Natural killer cell treated with Interleukin-12 subunit alpha and Interleukin-12 subunit beta and Interleukin-15 and Interleukin-18, amount 100 ng/mL, for 72 hours (primary cell): ENCODE measurements around the gene MTFP1. TPM values are rescaled to one million over a fixed set of nuclear protein-coding genes. Genes with fewer than 3 reads are reported as not detected.

ENCODE experiments used
- ATAC-seq, 2 donors: fragments of 150-1000 bp; cut with Tn5 transposase in 1 of 2; sonication (Bioruptor Pico), chemical (Tn5 transposase) in 1 of 2; 2 replicates each; pipeline ENCODE4 v1.10.0; 2021
- DNase-seq: peaks from one replicate; pipeline ENCODE4 v3.0.0; 2022; ENCODE audit warnings: low spot score
- H3K27ac Mint-ChIP-seq, 2 donors: 1 replicate in 1 of 2; 2 replicates in 1 of 2; pipeline ENCODE4 v1.8.0; 2022; ENCODE audit warnings: mixed read lengths in 2 of 2, mild to moderate bottlenecking in 1 of 2, moderate library complexity in 1 of 2
- H3K27me3 Mint-ChIP-seq, 2 donors: 1 replicate in 1 of 2; 2 replicates in 1 of 2; pipeline ENCODE4 v1.8.0; 2022; ENCODE audit warnings: mixed read lengths in 2 of 2
- H3K36me3 Mint-ChIP-seq: one replicate; pipeline ENCODE4 v1.8.0; 2022; ENCODE audit warnings: mixed read lengths
- H3K4me1 Mint-ChIP-seq, 2 donors: 1 replicate in 1 of 2; 2 replicates in 1 of 2; pipeline ENCODE4 v1.8.0; 2022; ENCODE audit warnings: low read depth in 2 of 2, mixed read lengths in 2 of 2, mild to moderate bottlenecking in 1 of 2
- H3K4me3 Mint-ChIP-seq: one replicate; pipeline ENCODE4 v1.8.0; 2022; ENCODE audit warnings: mixed read lengths
- H3K9me3 Mint-ChIP-seq: 2 replicates; pipeline ENCODE4 v1.8.0; 2022; ENCODE audit warnings: mixed read lengths
- total RNA-seq, 2 donors: library from RNA; stranded (reverse); gene quantifications; one replicate each; pipeline ENCODE4 v1.2.3, GENCODE V29; 2022

The MTFP1 gene
- total RNA-seq, 2 donors from 2014 or later = 58.7 to 67.4 TPM

GRCh38 chr22:30424534-30425326, 838 bp upstream of the MTFP1 start:
- H3K27me3 Mint-ChIP-seq = no peaks in the 10 kb centered on the region
- peaks cover 45 to 48% of the 10 kb centered on the region in 2 donors for H3K4me1 Mint-ChIP-seq
- ATAC-seq = no peak
- no peak for DNase-seq
- H3K4me3 Mint-ChIP-seq = peak overlapping the region; percentile 98
- H3K36me3 Mint-ChIP-seq = no peaks in the 10 kb centered on the region
- peak overlapping the region; percentile 95 to 98 for H3K27ac Mint-ChIP-seq
- no peaks in the 10 kb centered on the region for H3K9me3 Mint-ChIP-seq

GRCh38 chr22:30425327-30425615, 297 bp upstream of the MTFP1 start:
- Mint-ChIP-seq H3K4me1 (peaks cover 47 to 48% of the 10 kb centered on the region in 2 donors), H3K27me3 (no peaks in the 10 kb centered on the region), H3K4me3 (peak overlapping the region; percentile 98), H3K36me3 (no peaks in the 10 kb centered on the region), H3K9me3 (no peaks in the 10 kb centered on the region), H3K27ac (peak overlapping the region; percentile 95 to 98)
- DNase-seq (no peak), ATAC-seq (no peak)

GRCh38 chr22:30426388-30427353, 1.1 kb downstream of the MTFP1 start:
- Mint-ChIP-seq H3K27ac (peak overlapping the region; percentile 95 to 98), H3K36me3 (no peaks in the 10 kb centered on the region), H3K27me3 (no peaks in the 10 kb centered on the region), H3K9me3 (no peaks in the 10 kb centered on the region), H3K4me1 (peaks cover 46 to 48% of the 10 kb centered on the region in 2 donors), H3K4me3 (peak overlapping the region; percentile 98)
- ATAC-seq = peak in 1 of 2 donors; percentile 45
- DNase-seq = peak; percentile 83

- H3K9me3 Mint-ChIP-seq = no peaks in the 10 kb centered on the region
Measured at GRCh38 chr22:30427871-30428270, 2.3 kb downstream of the MTFP1 start.

GRCh38 chr22:30429887-30430286, 4.3 kb downstream of the MTFP1 start:
- DNase-seq = peak; percentile 25
- Mint-ChIP-seq H3K4me3 (no peak overlapping the region), H3K4me1 (peaks cover 28% of the 10 kb centered on the region in 2 donors), H3K27me3 (peaks cover 0 to 2% of the 10 kb centered on the region in 2 donors), H3K9me3 (no peaks in the 10 kb centered on the region), H3K36me3 (no peaks in the 10 kb centered on the region), H3K27ac (no peak overlapping the region)
- ATAC-seq = no peak

More at GRCh38 chr22:30427871-30428270, 2.3 kb downstream of the MTFP1 start:
- Mint-ChIP-seq H3K27me3 (peaks cover 0 to under 1% of the 10 kb centered on the region in 2 donors), H3K36me3 (no peaks in the 10 kb centered on the region), H3K4me1 (peaks cover 34 to 36% of the 10 kb centered on the region in 2 donors), H3K27ac (no peak overlapping the region), H3K4me3 (no peak overlapping the region)
- ATAC-seq (no peak), DNase-seq (no peak)

GRCh38 chr22:30430933-30431332, 5.4 kb downstream of the MTFP1 start:
- H3K27me3 Mint-ChIP-seq = peaks cover 0 to 2% of the 10 kb centered on the region in 2 donors
- peaks cover 8% of the 10 kb centered on the region for H3K36me3 Mint-ChIP-seq
- no peak overlapping the region for H3K27ac Mint-ChIP-seq
- H3K9me3 Mint-ChIP-seq = peaks cover 3% of the 10 kb centered on the region
- peak; percentile 10 for DNase-seq
- ATAC-seq = no peak
- H3K4me3 Mint-ChIP-seq = no peak overlapping the region
- peaks cover 30% of the 10 kb centered on the region in 2 donors for H3K4me1 Mint-ChIP-seq

GRCh38 chr22:30432096-30432495, 6.5 kb downstream of the MTFP1 start:
- peaks cover 4% of the 10 kb centered on the region for H3K9me3 Mint-ChIP-seq
- no peak overlapping the region for H3K27ac Mint-ChIP-seq
- peaks cover 20 to 21% of the 10 kb centered on the region in 2 donors for H3K4me1 Mint-ChIP-seq
- ATAC-seq = no peak
- H3K27me3 Mint-ChIP-seq = peaks cover 0 to 2% of the 10 kb centered on the region in 2 donors
- peaks cover 13% of the 10 kb centered on the region for H3K36me3 Mint-ChIP-seq
- H3K4me3 Mint-ChIP-seq = no peak overlapping the region
- DNase-seq = peak; percentile 35

- DNase-seq (no peak), ATAC-seq (no peak)
- H3K27ac Mint-ChIP-seq = no peak overlapping the region
- H3K9me3 Mint-ChIP-seq = peaks cover 4% of the 10 kb centered on the region
- H3K27me3 Mint-ChIP-seq = peaks cover 0 to 2% of the 10 kb centered on the region in 2 donors
- H3K4me1 Mint-ChIP-seq = peaks cover 16 to 17% of the 10 kb centered on the region in 2 donors
- H3K4me3 Mint-ChIP-seq = no peak overlapping the region
- H3K36me3 Mint-ChIP-seq = peaks cover 15% of the 10 kb centered on the region
Measured at GRCh38 chr22:30432520-30432919, 7.0 kb downstream of the MTFP1 start.

GRCh38 chr22:30433227-30433626, 7.7 kb downstream of the MTFP1 start:
- no peak overlapping the region for H3K27ac Mint-ChIP-seq
- peaks cover 3 to 4% of the 10 kb centered on the region in 2 donors for H3K27me3 Mint-ChIP-seq
- peaks cover 15% of the 10 kb centered on the region for H3K36me3 Mint-ChIP-seq
- H3K4me3 Mint-ChIP-seq = no peak overlapping the region
- H3K4me1 Mint-ChIP-seq = peaks cover 16 to 18% of the 10 kb centered on the region in 2 donors
- peaks cover 4% of the 10 kb centered on the region for H3K9me3 Mint-ChIP-seq
- DNase-seq (no peak), ATAC-seq (no peak)

- peaks cover 8 to 9% of the 10 kb centered on the region in 2 donors for H3K27me3 Mint-ChIP-seq
- no peak overlapping the region for H3K27ac Mint-ChIP-seq
- no peak overlapping the region for H3K4me3 Mint-ChIP-seq
- DNase-seq (no peak), ATAC-seq (no peak)
- H3K9me3 Mint-ChIP-seq = peaks cover 4% of the 10 kb centered on the region
- H3K4me1 Mint-ChIP-seq = peaks cover 16 to 20% of the 10 kb centered on the region in 2 donors
- peaks cover 15% of the 10 kb centered on the region for H3K36me3 Mint-ChIP-seq
Measured at GRCh38 chr22:30433773-30434172, 8.2 kb downstream of the MTFP1 start.

- H3K4me3 Mint-ChIP-seq = peak overlapping the region; percentile 58
- peaks cover 15% of the 10 kb centered on the region for H3K36me3 Mint-ChIP-seq
- peaks cover 4% of the 10 kb centered on the region for H3K9me3 Mint-ChIP-seq
- no peak for DNase-seq
- H3K27me3 Mint-ChIP-seq = peaks cover 10 to 11% of the 10 kb centered on the region in 2 donors
- peak overlapping the region; percentile 83 to 93 for H3K27ac Mint-ChIP-seq
- no peak for ATAC-seq
- H3K4me1 Mint-ChIP-seq = peaks cover 16 to 20% of the 10 kb centered on the region in 2 donors
Measured at GRCh38 chr22:30434843-30435242, 9.3 kb downstream of the MTFP1 start.

- H3K9me3 Mint-ChIP-seq = peaks cover 4% of the 10 kb centered on the region
- ATAC-seq = peak; percentile 87
- H3K27me3 Mint-ChIP-seq = peaks cover 15 to 19% of the 10 kb centered on the region in 2 donors
- H3K4me1 Mint-ChIP-seq = peaks cover 16 to 17% of the 10 kb centered on the region in 2 donors
- H3K27ac Mint-ChIP-seq = peak overlapping the region; percentile 83 to 93
- H3K36me3 Mint-ChIP-seq = peaks cover 15% of the 10 kb centered on the region
- peak overlapping the region; percentile 88 for H3K4me3 Mint-ChIP-seq
- peak; percentile 85 for DNase-seq
Measured at GRCh38 chr22:30435674-30436126, 10.1 kb downstream of the MTFP1 start.

- Mint-ChIP-seq H3K27ac (peak overlapping the region; percentile 83 to 93), H3K4me3 (peak overlapping the region; percentile 88), H3K27me3 (peaks cover 19 to 24% of the 10 kb centered on the region in 2 donors), H3K9me3 (peaks cover 4% of the 10 kb centered on the region), H3K36me3 (peaks cover 15% of the 10 kb centered on the region), H3K4me1 (peaks cover 16 to 20% of the 10 kb centered on the region in 2 donors)
- ATAC-seq (no peak), DNase-seq (no peak)
Measured at GRCh38 chr22:30436196-30436595, 10.6 kb downstream of the MTFP1 start.
